Kidney (tissue), 14 donors: ENCODE measurements around the gene RALGPS1. TPM values are rescaled to one million over a fixed set of nuclear protein-coding genes. Genes with fewer than 3 reads are reported as not detected.

Experiments used
- DNase-seq, 5 donors: peaks; one replicate each; pipeline ENCODE4 v3.0.0-alpha.2; 2013 to 2020
- FAIRE-seq: peaks from 2 replicates; lab custom pipeline; 2012; peaks lifted over from hg19 to GRCh38; lab: Jason Lieb, UNC
- H3K27ac ChIP-seq, 2 donors: one replicate each; pipeline ENCODE4 v1.7.0; 2013; ENCODE audit warnings: low read depth in 2 of 2, low read length in 2 of 2, inconsistent platforms in 1 of 2
- H3K27me3 ChIP-seq: one replicate; pipeline ENCODE4 v1.7.1; 2013; ENCODE audit warnings: low read length, inconsistent platforms; ENCODE audit not compliant: control insufficient read depth, insufficient read depth
- H3K36me3 ChIP-seq, 3 donors: one replicate each; pipeline versions ENCODE4 v1.7.0 to v1.7.1; 2013; ENCODE audit warnings: low read length in 3 of 3, control low read depth in 1 of 3, inconsistent platforms in 1 of 3; ENCODE audit not compliant: insufficient read depth in 3 of 3, control insufficient read depth in 2 of 3
- H3K4me1 ChIP-seq, 3 donors: one replicate each; pipeline versions ENCODE4 v1.7.0 to v1.7.1; 2013; ENCODE audit warnings: low read length in 3 of 3, inconsistent platforms in 1 of 3, low read depth in 1 of 3; ENCODE audit not compliant: control insufficient read depth in 2 of 3, insufficient read depth in 2 of 3
- H3K4me3 ChIP-seq, 3 donors: one replicate each; pipeline versions ENCODE4 v1.7.0 to v1.8.1; 2013; ENCODE audit warnings: low read length in 3 of 3, control low read depth in 1 of 3, inconsistent platforms in 1 of 3
- H3K9ac ChIP-seq, 3 donors: one replicate each; pipeline versions ENCODE4 v1.7.0 to v1.7.1; 2013; ENCODE audit warnings: low read length in 3 of 3, control low read depth in 1 of 3, inconsistent platforms in 1 of 3
- H3K9me3 ChIP-seq, 3 donors: one replicate each; pipeline versions ENCODE4 v1.7.0 to v1.7.1; 2013; ENCODE audit warnings: low read length in 3 of 3, control low read depth in 1 of 3, inconsistent platforms in 1 of 3; ENCODE audit not compliant: control insufficient read depth in 2 of 3, insufficient read depth in 1 of 3
- CTCF ChIP-seq: IDR thresholded peaks from 3 replicates; pipeline ENCODE4 v1.5.1; 2012; ENCODE audit warnings: mild to moderate bottlenecking, moderate library complexity, borderline replicate concordance; ENCODE audit not compliant: insufficient read depth; ENCODE audit errors: extremely low read depth
- intact Hi-C: fragments of 100-400 bp; cut with DNase I; formaldehyde crosslinking; loops from one replicate; pipeline ENCODE4 v1.11.1; 2022
- polyA plus RNA-seq: library from polyadenylated mRNA; stranded (reverse); fragments of 350-450 nt; fragmentation: Illumina TruSeq; extraction: RNeasy Lipid Tissue Mini Kit (QIAGEN cat#74804); gene quantifications from one replicate; pipeline ENCODE4 v1.2.3, GENCODE V29; 2014; ENCODE audit warnings: low read depth, low replicate concordance; ENCODE audit not compliant: insufficient read depth
- total RNA-seq: library from RNA; stranded (reverse); fragmentation: NEBNext Ultra II Directional; extraction: Animal tissue kit (Norgen Biotek cat#: 25700); gene quantifications from one replicate; pipeline ENCODE4 v1.2.1, GENCODE V29; 2021
- donor health status: control.
- donor health status: control.
- donor health status: control.
- donor health status: control.
- donor health status: control.
- donor health status: DM: yes; HTN: yes; CAD: no.
- donor health status: Normal renal cell carcinoma (clear cell type).

RALGPS1 gene
- total and polyA plus RNA-seq, 2 donors from 2014 or later, result 9.4 to 25.2 TPM

- no peak for DNase-seq
Observed at GRCh38 chr9:127038531-127038930, 123.9 kb downstream of the RALGPS1 start.

GRCh38 chr9:127039492-127039891 is 124.9 kb downstream of the RALGPS1 start:
- H3K9me3 ChIP-seq, result no peaks in the 10 kb centered on the region
- DNase-seq (no peak), FAIRE-seq (no peak)
- no peak for TF ChIP-seq CTCF
- no peaks in the 10 kb centered on the region for H3K27me3 ChIP-seq
- peaks cover 0 to 2% (median 0%) of the 10 kb centered on the region in 3 donors for H3K4me1 ChIP-seq
- no peak overlapping the region for H3K4me3 ChIP-seq
- no peak overlapping the region for H3K9ac ChIP-seq
- H3K36me3 ChIP-seq, result no peaks in the 10 kb centered on the region
- intact Hi-C loops, result no loop called here
- H3K27ac ChIP-seq, result no peak overlapping the region

More at GRCh38 chr9:127038531-127038930, 123.9 kb downstream of the RALGPS1 start:
- Histone ChIP-seq H3K27me3 (no peaks in the 10 kb centered on the region), H3K4me3 (no peak overlapping the region), H3K4me1 (peaks cover 0 to 2% (median 0%) of the 10 kb centered on the region in 3 donors), H3K9me3 (no peaks in the 10 kb centered on the region), H3K36me3 (no peaks in the 10 kb centered on the region), H3K27ac (no peak overlapping the region), H3K9ac (no peak overlapping the region)
- intact Hi-C loops, result no loop called here
- no peak for FAIRE-seq
- no peak for TF ChIP-seq CTCF

GRCh38 chr9:127045148-127045547 is 130.6 kb downstream of the RALGPS1 start:
- Histone ChIP-seq H3K27ac (no peak overlapping the region), H3K9me3 (no peaks in the 10 kb centered on the region), H3K9ac (no peak overlapping the region), H3K27me3 (no peaks in the 10 kb centered on the region), H3K36me3 (no peaks in the 10 kb centered on the region), H3K4me3 (no peak overlapping the region), H3K4me1 (peaks cover 0 to 4% (median 2%) of the 10 kb centered on the region in 3 donors)
- intact Hi-C loops, result no loop called here
- DNase-seq (no peak), FAIRE-seq (no peak)
- no peak for TF ChIP-seq CTCF

GRCh38 chr9:127047971-127048370 is 133.4 kb downstream of the RALGPS1 start:
- H3K4me3 ChIP-seq, result no peak overlapping the region
- no peaks in the 10 kb centered on the region for H3K9me3 ChIP-seq
- no peak for TF ChIP-seq CTCF
- DNase-seq (no peak), FAIRE-seq (no peak)
- no peaks in the 10 kb centered on the region for H3K36me3 ChIP-seq
- H3K27ac ChIP-seq, result no peak overlapping the region
- peaks cover 0 to 4% (median 4%) of the 10 kb centered on the region in 3 donors for H3K4me1 ChIP-seq
- intact Hi-C loops, result no loop called here
- no peaks in the 10 kb centered on the region for H3K27me3 ChIP-seq
- no peak overlapping the region for H3K9ac ChIP-seq
